Measurements from ENCODE around the gene TTC28.

DNA sequence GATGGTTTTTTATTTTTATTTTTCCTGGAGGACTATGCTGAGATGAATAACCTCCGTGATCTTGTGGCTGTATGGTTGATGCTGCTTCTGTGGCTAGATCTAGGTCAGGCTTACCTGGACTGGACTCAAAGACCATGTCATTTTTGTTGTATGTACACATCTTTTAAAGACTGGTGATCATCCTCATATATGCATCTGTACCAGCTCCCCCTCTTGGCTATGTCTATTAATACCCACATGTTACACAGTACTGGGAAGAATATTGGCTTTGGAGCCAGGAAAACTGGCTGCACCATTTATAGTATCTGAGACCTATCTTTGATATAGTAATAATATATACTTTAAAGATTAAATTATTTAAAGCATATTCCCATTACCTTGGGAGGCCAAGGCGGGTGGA is 742.2 kb downstream of the TTC28 start:
- TF ChIP-seq ZNF76 (tag by site-specific recombination; IDR thresholded peaks at IDR 0.05; ENCODE audit: borderline replicate concordance, low read depth) (no peak), ZNF785 (tag by site-specific recombination; IDR thresholded peaks at IDR 0.05) (no peak), ZNF274 (IDR thresholded peaks at IDR 0.05; ENCODE audit: low read length) (no peak), ZNF274 (tag by site-specific recombination; IDR thresholded peaks at IDR 0.05; ENCODE audit: borderline replicate concordance) (no peak), ZNF791 (tag by site-specific recombination; IDR thresholded peaks at IDR 0.05) (no peak), ZBTB20 (tag by site-specific recombination; IDR thresholded peaks at IDR 0.05) (no peak), ZNF426 (tag by site-specific recombination; IDR thresholded peaks at IDR 0.05) (no peak), SCRT2 (tag by site-specific recombination; IDR thresholded peaks at IDR 0.05) (no peak), ZNF560 (tag by site-specific recombination; IDR thresholded peaks at IDR 0.05; ENCODE audit: borderline replicate concordance) (no peak), ZBTB1 (tag by site-specific recombination; IDR thresholded peaks at IDR 0.05) (no peak)
- TF ChIP-seq, protein P1, sequence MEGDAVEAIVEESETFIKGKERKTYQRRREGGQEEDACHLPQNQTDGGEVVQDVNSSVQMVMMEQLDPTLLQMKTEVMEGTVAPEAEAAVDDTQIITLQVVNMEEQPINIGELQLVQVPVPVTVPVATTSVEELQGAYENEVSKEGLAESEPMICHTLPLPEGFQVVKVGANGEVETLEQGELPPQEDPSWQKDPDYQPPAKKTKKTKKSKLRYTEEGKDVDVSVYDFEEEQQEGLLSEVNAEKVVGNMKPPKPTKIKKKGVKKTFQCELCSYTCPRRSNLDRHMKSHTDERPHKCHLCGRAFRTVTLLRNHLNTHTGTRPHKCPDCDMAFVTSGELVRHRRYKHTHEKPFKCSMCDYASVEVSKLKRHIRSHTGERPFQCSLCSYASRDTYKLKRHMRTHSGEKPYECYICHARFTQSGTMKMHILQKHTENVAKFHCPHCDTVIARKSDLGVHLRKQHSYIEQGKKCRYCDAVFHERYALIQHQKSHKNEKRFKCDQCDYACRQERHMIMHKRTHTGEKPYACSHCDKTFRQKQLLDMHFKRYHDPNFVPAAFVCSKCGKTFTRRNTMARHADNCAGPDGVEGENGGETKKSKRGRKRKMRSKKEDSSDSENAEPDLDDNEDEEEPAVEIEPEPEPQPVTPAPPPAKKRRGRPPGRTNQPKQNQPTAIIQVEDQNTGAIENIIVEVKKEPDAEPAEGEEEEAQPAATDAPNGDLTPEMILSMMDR (tag by site-specific recombination; IDR thresholded peaks at IDR 0.05): no peak

Data from HEK293 (cell line).